B cell (primary cell): ENCODE results near the gene ADORA2B. TPM values are rescaled to one million over a fixed set of nuclear protein-coding genes. Genes with fewer than 3 reads are reported as not detected.

Source experiments
- ATAC-seq: fragments of 200-7000 bp; cut with Tn5 transposase; one replicate; pipeline ENCODE4 v1.10.0; 2021; ENCODE audit warnings: low read depth, mild to moderate bottlenecking, moderate number of reproducible peaks, moderate library complexity
- CTCF ChIA-PET: fragments of 350-600 bp; sonication (Branson Sonifier 250); formaldehyde crosslinking; loops from one replicate; lab custom pipeline; 2021; ENCODE audit warnings: antibody characterized with exemption, inconsistent platforms; lab: Charles Lee
- POLR2A ChIA-PET: fragments of 350-600 bp; sonication (Branson Sonifier 250); formaldehyde crosslinking; loops from one replicate; lab custom pipeline; 2021; ENCODE audit warnings: antibody characterized with exemption; lab: Charles Lee
- DNase-seq: peaks from one replicate; pipeline ENCODE4 v3.0.0; 2013
- H2AFZ ChIP-seq: 2 replicates; pipeline ENCODE4 v1.6.1; 2012; ENCODE audit warnings: mild to moderate bottlenecking, low read depth, low read length; ENCODE audit not compliant: insufficient read depth, poor library complexity, severe bottlenecking
- H3K27ac ChIP-seq, 2 donors: 1 replicate in 1 of 2; 2 replicates in 1 of 2; pipeline ENCODE4 v1.5.1; 2012 to 2013; ENCODE audit warnings: low read length in 2 of 2, mild to moderate bottlenecking in 2 of 2, moderate library complexity in 1 of 2
- H3K27me3 ChIP-seq, 4 experiments: fragments of 200-600 bp in 1 of 4; sonication (generic) in 1 of 4; replicated peaks in 1 of 4; 1 replicate in 2 of 4; 2 replicates in 2 of 4; pipeline versions ENCODE4 v1.6.1 to v1.7.0; 2013 to 2016; ENCODE audit warnings: low read length in 3 of 4, mild to moderate bottlenecking in 2 of 4, mixed read lengths in 1 of 4, moderate library complexity in 1 of 4; ENCODE audit not compliant: insufficient read depth in 4 of 4, control insufficient read depth in 3 of 4; ENCODE audit errors: control extremely low read depth in 1 of 4
- H3K36me3 ChIP-seq, 2 experiments: replicated peaks in 1 of 2; 1 replicate in 1 of 2; 2 replicates in 1 of 2; pipeline versions ENCODE4 v1.6.1 to v1.7.1; 2013; ENCODE audit warnings: low read length in 1 of 2; ENCODE audit not compliant: insufficient read depth in 2 of 2, control insufficient read depth in 1 of 2; ENCODE audit errors: control extremely low read depth in 1 of 2, extremely low read depth in 1 of 2
- H3K4me1 ChIP-seq, 2 donors: fragments of 200-600 bp in 1 of 2; sonication (generic) in 1 of 2; 1 replicate in 1 of 2; 2 replicates in 1 of 2; pipeline versions ENCODE4 v1.5.1 to v1.6.1; 2013 to 2017; ENCODE audit warnings: low read length in 2 of 2; ENCODE audit not compliant: control insufficient read depth in 2 of 2, insufficient read depth in 2 of 2
- H3K4me2 ChIP-seq: replicated peaks from 2 replicates; pipeline ENCODE3; 2012; ENCODE audit warnings: mild to moderate bottlenecking, low read depth, low read length; ENCODE audit not compliant: poor library complexity, severe bottlenecking
- H3K4me3 ChIP-seq, 5 experiments: fragments of 200-600 bp in 1 of 5; sonication (generic) in 1 of 5; 1 replicate in 3 of 5; 2 replicates in 2 of 5; pipeline versions ENCODE4 v1.5.1 to v1.7.0; 2011 to 2016; ENCODE audit warnings: low read length in 4 of 5, mild to moderate bottlenecking in 4 of 5, low read depth in 2 of 5, control low read depth in 1 of 5, moderate library complexity in 1 of 5; ENCODE audit not compliant: insufficient read depth in 1 of 5; ENCODE audit errors: control extremely low read depth in 1 of 5, extremely low read depth in 1 of 5
- H3K79me2 ChIP-seq: fragments of 200-600 bp; sonication (generic); one replicate; pipeline ENCODE4 v1.6.0; 2016; ENCODE audit warnings: low read length; ENCODE audit not compliant: control insufficient read depth, insufficient read depth
- H3K9ac ChIP-seq: fragments of 200-600 bp; sonication (generic); 2 replicates; pipeline ENCODE4 v1.6.1; 2017; ENCODE audit warnings: mild to moderate bottlenecking, low read length, moderate library complexity
- H3K9me3 ChIP-seq, 3 donors: one replicate each; pipeline versions ENCODE4 v1.6.1 to v1.7.1; 2013; ENCODE audit warnings: low read length in 2 of 3; ENCODE audit not compliant: control insufficient read depth in 2 of 3, insufficient read depth in 1 of 3; ENCODE audit errors: control extremely low read depth in 1 of 3
- H4K20me1 ChIP-seq: 2 replicates; pipeline ENCODE4 v1.6.0; 2012; ENCODE audit warnings: mild to moderate bottlenecking, low read length; ENCODE audit not compliant: insufficient read depth, control insufficient read depth, poor library complexity, severe bottlenecking
- H3K27ac Mint-ChIP-seq: one replicate; pipeline ENCODE4 v1.8.0; 2021; ENCODE audit warnings: mixed read lengths
- H3K27me3 Mint-ChIP-seq: one replicate; pipeline ENCODE4 v1.8.0; 2021; ENCODE audit warnings: mixed read lengths
- H3K4me1 Mint-ChIP-seq: one replicate; pipeline ENCODE4 v1.8.0; 2021; ENCODE audit warnings: mixed read lengths
- H3K4me3 Mint-ChIP-seq: one replicate; pipeline ENCODE4 v1.8.0; 2021; ENCODE audit warnings: mixed read lengths
- H3K9me3 Mint-ChIP-seq: one replicate; pipeline ENCODE4 v1.8.0; 2022; ENCODE audit warnings: mixed read lengths; ENCODE audit not compliant: insufficient read depth
- EZH2 ChIP-seq: IDR thresholded peaks from 2 replicates; pipeline ENCODE4 v1.6.1; 2012; ENCODE audit warnings: borderline replicate concordance, low read depth, mild to moderate bottlenecking, moderate library complexity, low read length; ENCODE audit not compliant: insufficient read depth, poor library complexity, severe bottlenecking
- WGBS: methylation state at CpG from one replicate; pipeline ENCODE4 v1.1.5; 2013; ENCODE audit warnings: missing lambda C conversion rate; ENCODE audit not compliant: insufficient coverage; 5-methylcytosine and 5-hydroxymethylcytosine counted together
- intact Hi-C: fragments of 100-400 bp; cut with micrococcal nuclease; formaldehyde crosslinking; loops from one replicate; pipeline ENCODE4 v1.10.0; 2022
- polyA plus RNA-seq: library from polyadenylated mRNA; depleted of rRNA; stranded (reverse); fragments of >200 nt; gene quantifications from 2 replicates; pipeline ENCODE4 v1.2.3, GENCODE V29; 2012
- total RNA-seq, 2 donors: library from RNA; stranded (reverse); fragments of 120-200 nt in 1 of 2; gene quantifications; 1 replicate in 1 of 2; 2 replicates in 1 of 2; pipeline versions ENCODE4 v1.2.3 to v1.2.4, GENCODE V29; 2013 to 2022
- TF ChIP-seq, protein P1 (sequence below): fragments of 200-600 bp; IDR thresholded peaks from one replicate; pipeline ENCODE4 v1.8.0; 2022; ENCODE audit warnings: antibody characterized with exemption, mild to moderate bottlenecking

ADORA2B gene
- total and polyA plus RNA-seq, 2 donors (not counting 1 experiment from before 2014, with no cell fraction given), result not detected

DNA sequence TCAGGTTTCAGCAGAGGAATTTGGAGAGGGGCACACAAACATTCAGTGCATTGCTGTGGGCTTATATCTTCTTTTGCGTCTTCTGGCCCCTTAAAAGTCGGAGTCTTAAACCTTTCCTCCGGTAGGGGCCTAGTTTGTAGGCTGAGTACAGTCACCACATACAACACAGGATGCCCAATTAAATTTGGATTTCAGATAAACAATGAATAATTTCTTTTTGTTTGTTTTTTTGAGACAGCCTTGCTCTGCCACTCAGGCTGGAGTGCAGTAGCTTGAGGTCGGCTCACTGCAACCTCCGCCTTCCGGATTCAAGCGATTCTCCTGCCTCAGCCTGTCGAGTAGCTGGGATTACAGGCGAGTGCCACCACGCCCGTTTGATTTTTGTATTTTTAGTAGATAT is 26.7 kb upstream of the ADORA2B start:
- Mint-ChIP-seq H3K27me3 (peaks cover 21% of the 10 kb centered on the region), H3K27ac (no peak overlapping the region), H3K9me3 (no peaks in the 10 kb centered on the region), H3K4me1 (no peaks in the 10 kb centered on the region), H3K4me3 (no peak overlapping the region)
- peaks cover 0 to 4% (median 0%) of the 10 kb centered on the region in 3 donors for H3K9me3 ChIP-seq
- no peak overlapping the region for H3K4me2 ChIP-seq
- 95% methylated on average over 9 of the region's 11 CpGs for WGBS
- ATAC-seq (no peak), DNase-seq (no peak)
- intact Hi-C loops, result no loop called here
- no peaks in the 10 kb centered on the region for H4K20me1 ChIP-seq
- no peaks in the 10 kb centered on the region for H3K79me2 ChIP-seq
- no peak overlapping the region for H2AFZ ChIP-seq
- no peak overlapping the region for H3K27ac ChIP-seq
- POLR2A ChIA-PET, result no interaction called here
- H3K36me3 ChIP-seq, result no peaks in the 10 kb centered on the region
- TF ChIP-seq EZH2, result no peak
- TF ChIP-seq, protein P1, sequence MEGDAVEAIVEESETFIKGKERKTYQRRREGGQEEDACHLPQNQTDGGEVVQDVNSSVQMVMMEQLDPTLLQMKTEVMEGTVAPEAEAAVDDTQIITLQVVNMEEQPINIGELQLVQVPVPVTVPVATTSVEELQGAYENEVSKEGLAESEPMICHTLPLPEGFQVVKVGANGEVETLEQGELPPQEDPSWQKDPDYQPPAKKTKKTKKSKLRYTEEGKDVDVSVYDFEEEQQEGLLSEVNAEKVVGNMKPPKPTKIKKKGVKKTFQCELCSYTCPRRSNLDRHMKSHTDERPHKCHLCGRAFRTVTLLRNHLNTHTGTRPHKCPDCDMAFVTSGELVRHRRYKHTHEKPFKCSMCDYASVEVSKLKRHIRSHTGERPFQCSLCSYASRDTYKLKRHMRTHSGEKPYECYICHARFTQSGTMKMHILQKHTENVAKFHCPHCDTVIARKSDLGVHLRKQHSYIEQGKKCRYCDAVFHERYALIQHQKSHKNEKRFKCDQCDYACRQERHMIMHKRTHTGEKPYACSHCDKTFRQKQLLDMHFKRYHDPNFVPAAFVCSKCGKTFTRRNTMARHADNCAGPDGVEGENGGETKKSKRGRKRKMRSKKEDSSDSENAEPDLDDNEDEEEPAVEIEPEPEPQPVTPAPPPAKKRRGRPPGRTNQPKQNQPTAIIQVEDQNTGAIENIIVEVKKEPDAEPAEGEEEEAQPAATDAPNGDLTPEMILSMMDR, result no peak
- H3K4me3 ChIP-seq, result no peak overlapping the region
- CTCF ChIA-PET, result no interaction called here
- H3K27me3 ChIP-seq, result peaks cover 0 to 13% (median 1%) of the 10 kb centered on the region in 4 experiments
- no peak overlapping the region for H3K9ac ChIP-seq
- no peaks in the 10 kb centered on the region for H3K4me1 ChIP-seq

DNA sequence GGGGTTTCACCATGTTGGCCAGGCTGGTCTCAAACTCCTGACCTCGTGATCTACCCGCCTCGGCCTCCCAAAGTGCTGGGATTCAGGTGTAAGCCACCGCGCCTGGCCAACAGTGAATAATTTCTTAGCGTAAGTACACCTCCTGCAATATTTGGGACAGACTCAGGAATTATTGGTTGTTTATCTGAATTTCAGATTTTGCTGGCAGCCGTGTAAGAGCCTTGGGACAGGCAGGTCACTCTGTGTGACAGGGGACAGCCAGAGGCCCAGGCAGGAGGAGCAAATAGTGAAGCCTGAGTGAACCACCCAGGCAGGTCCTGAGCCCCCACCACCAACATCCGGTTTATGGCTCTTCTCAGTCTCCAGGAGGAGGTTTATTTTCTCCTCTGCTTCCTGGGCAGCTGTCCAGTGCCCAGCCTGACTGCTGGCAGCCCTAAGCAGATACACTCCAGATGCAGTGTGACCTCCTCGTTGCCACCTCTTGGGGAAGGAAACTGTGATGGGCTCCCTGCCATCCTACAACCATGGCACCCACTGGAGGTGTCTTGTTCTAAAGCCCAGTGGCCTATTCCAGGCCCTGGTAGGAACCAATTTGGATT is 26.2 kb upstream of the ADORA2B start:
- no peak overlapping the region for H3K4me3 Mint-ChIP-seq

More for the DNA sequence above, 26.2 kb upstream of the ADORA2B start:
- peaks cover 24% of the 10 kb centered on the region for H3K27me3 Mint-ChIP-seq
- H3K79me2 ChIP-seq, result no peaks in the 10 kb centered on the region
- DNase-seq (no peak), ATAC-seq (no peak)
- H3K27ac ChIP-seq, result no peak overlapping the region
- H3K4me1 ChIP-seq, result no peaks in the 10 kb centered on the region
- no peaks in the 10 kb centered on the region for H3K9me3 Mint-ChIP-seq
- H3K27ac Mint-ChIP-seq, result no peak overlapping the region
- POLR2A ChIA-PET, result no interaction called here
- no peaks in the 10 kb centered on the region for H3K36me3 ChIP-seq
- TF ChIP-seq, protein P1, result no peak
- no peak for TF ChIP-seq EZH2
- no peaks in the 10 kb centered on the region for H4K20me1 ChIP-seq
- intact Hi-C loops, result no loop called here
- H3K27me3 ChIP-seq, result peaks cover 0 to 13% (median 1%) of the 10 kb centered on the region in 4 experiments
- 87% methylated on average over 6 of the region's 9 CpGs for WGBS
- H3K9me3 ChIP-seq, result peaks cover 0 to 4% (median 0%) of the 10 kb centered on the region in 3 donors
- no peaks in the 10 kb centered on the region for H3K4me1 Mint-ChIP-seq
- H3K9ac ChIP-seq, result no peak overlapping the region
- no peak overlapping the region for H3K4me2 ChIP-seq
- CTCF ChIA-PET, result no interaction called here
- no peak overlapping the region for H3K4me3 ChIP-seq
- H2AFZ ChIP-seq, result no peak overlapping the region
